Activated T-cell treated with anti-CD3 and anti-CD28 coated beads for 4 hours (primary cell): Measurements from ENCODE around the gene PLD2.
A peak's percentile ranks its signal among the peaks of the same experiment; 100 is the strongest.

Experiments
- DNase-seq: peaks from one replicate; pipeline ENCODE4 v3.0.0-alpha.2; 2020

PLD2 gene

GRCh38 chr17:4806777-4807604 lies at the start of gene PLD2:
Gene PLD2 (plus strand): TSS chr17:4807152. CDS start chr17:4807773, 621 bp downstream.
- peak; percentile 70 for DNase-seq

DNA sequence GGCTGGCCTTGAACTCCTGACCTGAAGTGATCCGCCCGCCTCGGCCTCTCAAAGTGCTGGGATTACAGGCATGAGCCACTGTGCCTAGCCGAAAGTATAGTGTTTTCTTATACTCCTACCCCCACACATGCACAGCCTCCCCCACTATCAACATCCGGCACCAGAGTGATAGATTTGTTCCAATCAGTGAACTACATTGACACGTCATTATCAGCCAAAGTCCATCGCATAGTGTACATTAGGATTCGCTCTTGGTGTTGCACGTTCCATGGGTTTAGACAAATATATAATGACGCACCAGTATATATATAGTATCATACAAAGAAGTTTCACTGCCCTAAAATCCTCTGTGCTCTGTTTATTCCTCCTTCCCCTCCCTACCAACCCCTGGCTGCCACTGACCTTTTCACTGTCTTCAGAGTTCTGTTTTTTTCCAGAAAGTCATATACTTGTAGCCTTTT lies 47.1 kb upstream of the PLD2 start:
- no peak for DNase-seq

DNA sequence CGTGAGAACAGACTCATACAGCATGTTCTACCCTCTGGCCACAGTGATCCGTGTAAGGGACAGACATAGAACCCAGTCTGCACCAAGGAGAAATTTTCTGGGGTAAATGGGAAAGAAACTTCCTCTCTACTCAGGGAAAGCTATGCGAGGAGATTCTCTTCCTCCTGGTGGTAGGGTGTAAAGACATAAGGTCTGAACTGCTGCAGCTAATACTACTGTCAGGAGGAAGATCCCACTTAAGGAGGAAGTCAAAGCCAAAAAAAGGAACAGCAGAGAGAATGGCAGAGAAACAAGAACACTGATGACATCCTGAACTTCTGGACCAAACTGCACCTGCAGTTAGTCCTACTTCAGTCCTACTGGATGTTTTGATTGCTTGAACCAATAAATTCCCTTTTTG lies 42.4 kb upstream of the PLD2 start:
- DNase-seq, result no peak

DNA sequence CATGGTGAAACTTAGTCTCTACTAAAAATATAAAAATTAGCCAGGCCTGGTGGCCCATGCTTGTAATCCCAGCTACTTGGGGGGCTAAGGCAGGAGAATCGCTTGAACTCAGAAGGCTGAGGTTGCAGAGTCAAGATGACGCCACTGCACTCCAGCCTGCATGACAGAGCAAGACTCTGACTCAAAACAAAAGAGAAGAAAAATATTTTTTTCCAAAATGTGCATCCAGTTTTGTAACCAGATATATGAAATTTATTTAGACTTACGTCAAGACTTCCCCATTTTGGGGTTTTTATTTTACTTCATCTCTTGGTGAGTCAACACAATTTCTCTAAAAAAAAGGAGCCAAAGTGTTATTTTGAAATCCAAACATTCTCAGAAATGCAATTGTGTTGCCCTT lies 40.8 kb upstream of the PLD2 start:
- DNase-seq, result no peak

DNA sequence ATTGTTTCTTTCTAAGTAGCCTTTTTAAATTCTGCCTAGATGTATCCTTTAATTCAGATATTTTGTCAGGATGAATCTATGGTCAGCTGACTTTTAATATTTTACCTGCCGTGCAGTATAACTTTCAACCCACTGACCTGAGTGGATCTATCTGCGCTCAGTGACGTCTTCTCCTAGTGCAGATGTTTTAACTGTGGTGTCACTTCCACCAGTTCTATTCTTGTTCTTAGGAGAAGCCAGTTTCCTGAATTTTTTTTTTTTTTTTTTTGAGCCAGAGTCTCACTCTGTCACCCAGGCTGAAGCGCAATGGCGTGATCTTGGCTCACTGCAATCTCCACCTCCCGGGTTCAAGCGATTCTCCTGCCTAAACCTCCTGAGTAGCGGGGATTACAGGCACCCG lies 40.2 kb upstream of the PLD2 start:
- no peak for DNase-seq

- no peak for DNase-seq
Measured at GRCh38 chr17:4768298-4768697, 38.7 kb upstream of the PLD2 start.

- no peak for DNase-seq
Measured at GRCh38 chr17:4769628-4770027, 37.3 kb upstream of the PLD2 start.

DNA sequence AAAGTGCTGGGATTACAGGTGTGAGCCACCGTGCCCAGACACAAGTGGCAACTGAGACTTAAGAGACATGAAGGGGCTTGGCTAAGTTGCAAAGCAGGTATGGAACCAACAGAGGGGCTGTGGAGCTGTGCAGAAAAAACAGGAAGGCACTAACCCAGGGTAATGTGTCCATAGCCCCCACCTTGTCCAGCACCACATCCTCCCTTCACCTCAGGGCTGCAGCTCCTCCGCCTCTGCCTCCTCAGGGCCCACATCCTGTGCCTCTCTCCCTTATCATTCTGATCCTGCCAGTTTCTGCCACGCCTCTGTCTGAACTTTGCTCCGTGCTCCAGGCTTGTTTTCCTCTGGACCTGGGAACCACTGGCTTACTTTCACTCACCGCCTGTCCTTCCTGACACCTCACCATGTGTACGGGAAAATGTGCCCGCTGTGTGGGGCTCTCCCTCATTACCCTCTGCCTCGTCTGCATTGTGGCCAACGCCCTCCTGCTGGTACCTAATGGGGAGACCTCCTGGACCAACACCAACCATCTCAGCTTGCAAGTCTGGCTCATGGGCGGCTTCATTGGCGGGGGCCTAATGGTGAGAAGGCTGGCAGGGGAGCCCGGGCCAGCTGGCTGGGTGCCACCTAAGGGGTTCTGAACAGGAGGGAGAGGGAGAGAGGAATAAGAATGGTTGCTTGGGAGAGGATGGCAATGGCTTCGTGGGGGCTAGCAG lies 35.3 kb upstream of the PLD2 start, which contains the start of gene TM4SF5:
TSS of gene TM4SF5 (plus strand) at position 368 of the 716 bp plus-strand sequence. CDS start at position 405, 37 bp downstream.
- DNase-seq, result no peak

DNA sequence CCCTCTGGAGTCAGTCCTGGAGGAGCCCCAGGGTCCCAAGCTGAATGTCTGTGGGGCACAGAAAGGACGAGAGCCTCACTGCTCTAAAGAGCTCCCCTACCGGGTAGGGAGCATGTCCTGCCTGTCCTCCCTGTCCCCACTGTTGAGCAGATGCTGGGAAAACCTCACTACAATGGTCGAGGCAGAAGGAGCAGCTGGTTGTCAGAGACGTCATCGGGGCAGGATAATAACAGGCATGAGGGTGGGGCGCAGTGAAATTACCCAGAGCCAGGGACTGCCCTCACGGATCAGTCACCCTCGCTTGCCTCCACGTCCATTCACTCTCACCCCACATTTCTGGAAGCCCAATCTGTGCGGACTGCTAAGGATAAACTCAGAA lies 34.7 kb upstream of the PLD2 start:
- no peak for DNase-seq

DNA sequence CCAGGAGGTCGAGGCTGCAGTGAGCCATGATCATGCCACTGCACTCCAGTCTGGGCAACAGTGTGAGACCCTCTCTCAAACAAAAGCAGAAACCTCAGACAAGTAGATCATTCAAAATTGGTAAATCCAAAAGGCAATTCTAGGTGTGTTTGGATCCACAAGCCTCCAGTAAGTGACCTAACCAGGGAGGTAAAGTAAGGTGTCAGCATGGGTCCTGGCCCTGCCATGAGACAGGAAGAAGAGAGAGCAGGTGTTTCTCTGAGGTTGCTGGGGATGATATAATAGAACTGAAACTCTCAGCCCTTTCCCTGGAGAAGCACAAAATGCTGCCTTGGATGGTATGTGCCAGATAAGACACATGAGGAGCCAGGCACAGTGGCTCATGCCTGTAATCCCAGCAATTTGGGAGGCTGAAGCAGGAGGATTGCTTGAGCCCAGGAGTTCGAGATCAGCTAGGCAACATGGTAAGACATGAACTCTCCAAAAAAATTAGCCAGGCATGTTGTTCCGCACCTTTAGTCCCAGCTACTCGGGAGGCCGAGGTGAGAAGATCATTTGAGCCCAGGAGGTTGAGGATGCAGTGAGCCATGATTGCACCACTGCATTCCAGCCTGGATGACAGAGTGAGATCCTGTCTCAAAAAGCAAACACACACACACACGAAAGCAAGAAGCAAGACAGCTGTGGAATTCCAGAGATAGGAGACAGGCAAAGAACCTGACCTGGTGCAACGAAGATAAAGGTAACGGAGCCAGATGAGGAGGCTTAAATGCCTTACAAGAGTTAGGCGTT lies 28.8 kb upstream of the PLD2 start:
- no peak for DNase-seq

DNA sequence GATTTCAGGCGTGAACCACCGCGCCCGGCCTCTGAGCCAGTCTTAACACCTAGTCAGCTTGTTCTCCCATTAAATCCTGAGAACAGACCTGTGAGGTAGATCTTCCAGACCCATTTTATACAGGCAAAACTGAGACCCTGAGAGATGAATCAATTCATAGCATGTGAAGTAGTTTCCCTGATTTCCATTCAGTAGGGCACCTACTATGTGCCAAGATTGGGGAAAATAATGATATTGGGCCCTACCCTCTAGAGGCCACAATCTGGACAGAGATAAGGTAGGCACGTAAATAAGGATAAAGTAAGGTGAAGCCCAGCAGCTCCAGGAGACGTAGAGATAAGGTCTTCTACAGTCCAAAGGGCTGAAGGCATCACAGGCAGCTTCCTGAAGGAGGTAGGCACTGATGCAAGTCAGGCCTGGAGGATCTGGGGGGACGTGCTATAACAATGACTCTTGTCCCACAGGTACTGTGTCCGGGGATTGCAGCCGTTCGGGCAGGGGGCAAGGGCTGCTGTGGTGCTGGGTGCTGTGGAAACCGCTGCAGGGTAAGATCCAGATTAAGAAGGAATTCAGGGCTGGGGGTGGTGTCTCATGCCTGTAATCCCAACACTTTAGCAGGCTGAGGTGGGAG lies 26.5 kb upstream of the PLD2 start:
- no peak for DNase-seq

DNA sequence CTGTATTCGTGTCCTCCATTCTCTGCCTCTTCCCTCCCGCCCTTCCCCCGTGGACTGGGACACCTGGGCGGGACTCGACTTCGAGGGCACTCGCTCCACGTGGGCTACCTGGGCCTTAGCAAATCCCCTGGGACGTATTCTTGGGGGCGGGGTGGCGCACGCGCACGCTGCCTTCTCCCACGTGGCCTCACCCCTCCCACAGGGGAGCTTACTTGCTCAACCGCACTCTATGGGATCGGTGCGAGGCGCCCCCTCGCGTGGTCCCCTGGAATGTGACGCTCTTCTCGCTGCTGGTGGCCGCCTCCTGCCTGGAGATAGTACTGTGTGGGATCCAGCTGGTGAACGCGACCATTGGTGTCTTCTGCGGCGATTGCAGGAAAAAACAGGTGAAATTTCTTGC lies 24.3 kb upstream of the PLD2 start:
- no peak for DNase-seq

- DNase-seq, result no peak
Measured at GRCh38 chr17:4785311-4786105, 21.4 kb upstream of the PLD2 start.

- no peak for DNase-seq
Measured at GRCh38 chr17:4786106-4786511, 20.8 kb upstream of the PLD2 start, which contains the start of gene VMO1. Gene VMO1 (minus strand): TSS chr17:4786364. CDS start chr17:4786352, 12 bp downstream.

DNA sequence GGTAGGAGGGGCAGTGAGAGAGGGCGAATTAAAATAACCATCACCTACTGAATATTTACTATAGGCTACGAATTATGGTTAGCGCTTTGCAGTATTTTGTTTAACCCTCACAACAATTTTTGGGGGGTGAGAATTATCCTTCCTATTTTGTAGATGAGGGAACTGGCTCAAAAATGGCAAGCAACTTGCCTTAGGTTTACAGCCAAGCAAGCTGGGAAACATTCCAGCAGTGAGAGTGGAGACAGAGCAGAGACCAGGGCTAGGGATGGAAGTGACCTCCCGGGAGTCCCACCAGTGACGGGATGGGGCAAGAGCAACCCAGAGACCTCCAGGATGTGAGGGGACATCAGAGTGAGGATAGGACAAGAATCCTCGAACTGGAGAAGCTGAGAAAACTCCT lies 20.4 kb upstream of the PLD2 start:
- no peak for DNase-seq

DNA sequence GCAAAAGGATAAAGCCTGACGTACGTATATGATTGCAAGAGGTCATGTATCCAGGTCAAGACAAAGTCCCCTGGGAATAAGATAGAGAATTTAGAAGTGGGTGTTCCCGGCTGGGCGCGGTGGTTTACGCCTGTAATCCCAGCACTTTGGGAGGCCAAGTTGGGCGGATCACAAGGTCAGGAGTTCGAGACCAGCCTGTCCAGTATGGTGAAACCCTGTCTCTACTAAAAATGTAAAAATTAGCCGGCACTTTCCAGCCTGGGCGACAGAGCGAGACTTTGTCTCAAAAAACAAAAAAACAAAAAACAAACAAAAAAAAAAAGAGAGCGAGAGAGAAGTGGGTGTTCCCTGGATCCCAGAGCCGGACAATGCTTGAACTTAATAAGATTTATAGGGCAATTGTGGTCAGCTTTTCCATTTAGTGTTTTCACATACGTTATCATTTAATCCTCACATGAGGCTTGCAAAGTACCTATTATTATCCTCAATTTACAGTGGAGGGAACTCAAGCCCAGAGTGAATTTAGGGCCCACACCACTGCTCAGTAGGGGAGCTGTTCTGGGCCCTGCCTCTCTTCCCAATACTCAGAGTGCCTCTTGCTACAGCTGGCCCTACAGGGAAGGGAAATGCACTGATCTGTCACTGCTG lies 18.7 kb upstream of the PLD2 start:
- no peak for DNase-seq

- DNase-seq, result no peak
Measured at GRCh38 chr17:4788807-4789700, 17.9 kb upstream of the PLD2 start, which contains the start of gene GLTPD2. Gene GLTPD2 (plus strand): TSS chr17:4788964. CDS start chr17:4789012, 48 bp downstream.

GRCh38 chr17:4789701-4789950 lies 17.3 kb upstream of the PLD2 start:
- no peak for DNase-seq

DNA sequence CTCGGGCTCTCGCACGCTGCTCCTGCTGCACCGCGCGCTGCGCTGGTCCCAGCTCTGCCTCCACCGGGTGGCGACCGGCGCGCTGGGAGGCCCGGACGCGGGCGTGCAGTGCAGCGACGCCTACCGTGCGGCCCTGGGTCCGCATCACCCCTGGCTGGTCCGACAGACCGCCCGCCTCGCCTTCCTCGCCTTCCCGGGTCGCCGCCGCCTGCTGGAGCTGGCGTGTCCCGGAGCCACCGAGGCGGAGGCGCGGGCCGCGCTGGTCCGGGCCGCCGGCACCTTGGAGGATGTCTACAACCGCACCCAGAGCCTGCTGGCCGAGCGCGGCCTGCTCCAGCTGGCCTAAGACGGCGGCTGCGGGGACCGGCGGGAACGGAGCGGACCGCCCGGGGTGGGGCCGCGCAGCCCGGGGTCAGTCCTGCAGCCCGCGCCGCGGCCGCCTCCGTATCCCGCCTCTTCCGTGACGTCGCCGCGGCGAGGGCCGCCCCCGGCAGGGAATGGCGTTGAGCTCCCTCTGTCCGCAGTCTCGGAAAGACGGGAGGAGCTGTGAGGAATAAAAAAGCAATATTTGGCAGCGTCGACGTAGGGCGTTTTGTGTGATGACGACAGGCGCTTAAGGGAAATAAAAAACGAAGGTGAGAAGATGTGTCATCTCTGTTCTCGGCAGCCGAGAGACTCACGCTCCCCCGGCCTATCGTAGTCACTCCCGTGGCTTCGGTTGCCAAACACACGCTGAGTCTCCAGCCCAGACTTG lies 16.8 kb upstream of the PLD2 start:
- DNase-seq, result peak; percentile 55

DNA sequence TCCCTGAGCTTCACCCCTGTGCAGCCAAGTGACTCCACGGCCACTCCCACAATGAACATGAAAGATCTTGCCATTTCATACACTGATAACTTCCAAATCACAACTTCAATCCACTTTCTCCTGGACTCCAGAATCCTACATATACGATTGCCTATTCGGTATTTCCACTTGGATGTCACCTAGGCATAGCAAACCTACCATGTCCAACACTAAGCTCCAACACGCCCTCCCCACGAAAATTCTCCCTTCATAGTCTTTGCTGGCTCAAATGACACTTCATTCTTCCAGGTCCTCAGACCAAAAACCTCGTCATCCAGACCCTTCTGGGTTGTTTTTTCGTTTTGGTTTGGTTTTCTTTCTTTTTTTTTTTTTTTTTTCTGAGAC lies 16.3 kb upstream of the PLD2 start:
- DNase-seq, result no peak
